H9 (cell line): Measurements from ENCODE around the gene MESD. TPM values are rescaled to one million over a fixed set of nuclear protein-coding genes. Genes with fewer than 3 reads are reported as not detected.

Source experiments
- DNase-seq: peaks from one replicate; pipeline ENCODE4 v3.0.0-alpha.2; 2017
- H2AFZ ChIP-seq: one replicate; pipeline ENCODE4 v1.6.1; 2013; ENCODE audit warnings: mild to moderate bottlenecking, low read length, control low read depth, moderate library complexity
- H2AK5ac ChIP-seq: 2 replicates; pipeline ENCODE4 v1.6.1; 2013; ENCODE audit warnings: low read length, control low read depth, mixed read lengths; ENCODE audit not compliant: insufficient read length
- H2BK120ac ChIP-seq: one replicate; pipeline ENCODE4 v1.6.1; 2013; ENCODE audit warnings: low read depth, mild to moderate bottlenecking, low read length, control low read depth, inconsistent platforms; ENCODE audit not compliant: poor library complexity, severe bottlenecking
- H2BK12ac ChIP-seq: 2 replicates; pipeline ENCODE4 v1.6.1; 2013; ENCODE audit warnings: low read length, control low read depth, mixed read lengths, low read depth; ENCODE audit not compliant: insufficient read length
- H2BK15ac ChIP-seq: 2 replicates; pipeline ENCODE4 v1.6.1; 2013; ENCODE audit warnings: low read depth, low read length, control low read depth
- H2BK20ac ChIP-seq: one replicate; pipeline ENCODE4 v1.6.1; 2013; ENCODE audit warnings: low read depth, mild to moderate bottlenecking, low read length, control low read depth, inconsistent platforms; ENCODE audit not compliant: poor library complexity, severe bottlenecking
- H2BK5ac ChIP-seq: 2 replicates; pipeline ENCODE4 v1.6.1; 2013; ENCODE audit warnings: low read length, control low read depth, mixed read lengths; ENCODE audit not compliant: insufficient read length
- H3K14ac ChIP-seq: 2 replicates; pipeline ENCODE4 v1.6.1; 2013; ENCODE audit warnings: low read length, control low read depth; ENCODE audit not compliant: insufficient read depth
- H3K18ac ChIP-seq: 2 replicates; pipeline ENCODE4 v1.6.1; 2013; ENCODE audit warnings: low read depth, mild to moderate bottlenecking, mixed read lengths, low read length, control low read depth; ENCODE audit not compliant: insufficient read length
- H3K23ac ChIP-seq: 2 replicates; pipeline ENCODE4 v1.6.1; 2013; ENCODE audit warnings: low read length, control low read depth, mixed read lengths, low read depth; ENCODE audit not compliant: insufficient read length
- H3K23me2 ChIP-seq: 2 replicates; pipeline ENCODE4 v1.6.1; 2013; ENCODE audit warnings: low read depth, mild to moderate bottlenecking, mixed read lengths, low read length, control low read depth; ENCODE audit not compliant: insufficient read length, poor library complexity, severe bottlenecking
- H3K27ac ChIP-seq: 2 replicates; pipeline ENCODE4 v1.5.1; 2013; ENCODE audit warnings: low read length, control low read depth, mixed read lengths, low read depth; ENCODE audit not compliant: insufficient read length
- H3K27me3 ChIP-seq: 2 replicates; pipeline ENCODE4 v1.6.1; 2013; ENCODE audit warnings: low read length, control low read depth, inconsistent platforms; ENCODE audit not compliant: insufficient read depth
- H3K4ac ChIP-seq: 2 replicates; pipeline ENCODE4 v1.6.1; 2013; ENCODE audit warnings: low read depth, mild to moderate bottlenecking, control low read depth, inconsistent platforms, low read length, moderate library complexity
- H3K4me1 ChIP-seq: 2 replicates; pipeline ENCODE4 v1.6.1; 2013; ENCODE audit warnings: low read length, control low read depth, inconsistent platforms; ENCODE audit not compliant: insufficient read depth
- H3K4me2 ChIP-seq: 2 replicates; pipeline ENCODE4 v1.6.1; 2013; ENCODE audit warnings: low read length, control low read depth, mixed read lengths; ENCODE audit not compliant: insufficient read length, insufficient read depth
- H3K56ac ChIP-seq: 2 replicates; pipeline ENCODE4 v1.6.1; 2013; ENCODE audit warnings: low read depth, mild to moderate bottlenecking, mixed read lengths, low read length, control low read depth; ENCODE audit not compliant: insufficient read length
- H3K79me1 ChIP-seq: 2 replicates; pipeline ENCODE4 v1.6.1; 2013; ENCODE audit warnings: low read depth, mild to moderate bottlenecking, moderate library complexity, low read length, control low read depth, inconsistent platforms; ENCODE audit not compliant: insufficient read depth, poor library complexity, severe bottlenecking
- H3K79me2 ChIP-seq: 2 replicates; pipeline ENCODE4 v1.6.1; 2013; ENCODE audit warnings: low read length, control low read depth, inconsistent platforms; ENCODE audit not compliant: insufficient read depth
- H3K9ac ChIP-seq: 2 replicates; pipeline ENCODE4 v1.6.1; 2013; ENCODE audit warnings: low read length, control low read depth, mixed read lengths; ENCODE audit not compliant: insufficient read length; ENCODE audit errors: extremely low read depth
- H3K9me3 ChIP-seq: one replicate; pipeline ENCODE4 v1.6.1; 2013; ENCODE audit warnings: low read depth, low read length, inconsistent platforms; ENCODE audit not compliant: control insufficient read depth
- H3T11ph ChIP-seq: one replicate; pipeline ENCODE4 v1.6.1; 2013; ENCODE audit warnings: mild to moderate bottlenecking, low read length, control low read depth, inconsistent platforms
- H4K20me1 ChIP-seq: one replicate; pipeline ENCODE4 v1.6.1; 2013; ENCODE audit not compliant: control insufficient read depth, insufficient read length, insufficient read depth
- H4K5ac ChIP-seq: 2 replicates; pipeline ENCODE4 v1.6.1; 2013; ENCODE audit warnings: low read depth, mild to moderate bottlenecking, mixed read lengths, low read length, control low read depth; ENCODE audit not compliant: insufficient read length
- H4K8ac ChIP-seq: replicated peaks from 2 replicates; pipeline ENCODE4 v1.6.1; 2013; ENCODE audit warnings: low read length, control low read depth, mixed read lengths, low read depth; ENCODE audit not compliant: insufficient read length
- H4K91ac ChIP-seq: 2 replicates; pipeline ENCODE4 v1.6.1; 2013; ENCODE audit warnings: low read depth, mild to moderate bottlenecking, moderate library complexity, mixed read lengths, low read length, control low read depth; ENCODE audit not compliant: insufficient read length
- H3K27ac Mint-ChIP-seq, 3 experiments: 2 replicates in 2 of 3; 3 replicates in 1 of 3; pipeline ENCODE4 v1.8.0; 2020 to 2021; ENCODE audit warnings: mixed read lengths in 3 of 3, mild to moderate bottlenecking in 1 of 3, moderate library complexity in 1 of 3
- H3K27me3 Mint-ChIP-seq: 2 replicates; pipeline ENCODE4 v1.8.0; 2021; ENCODE audit warnings: low read depth, mild to moderate bottlenecking, moderate library complexity, mixed read lengths
- H3K36me3 Mint-ChIP-seq, 3 experiments: 2 replicates in 2 of 3; 3 replicates in 1 of 3; pipeline ENCODE4 v1.8.0; 2020 to 2021; ENCODE audit warnings: low read depth in 3 of 3, mixed read lengths in 3 of 3; ENCODE audit not compliant: insufficient read depth in 1 of 3
- H3K4me1 Mint-ChIP-seq, 2 experiments: 2 replicates each; pipeline ENCODE4 v1.8.0; 2020; ENCODE audit warnings: mixed read lengths in 2 of 2
- H3K4me3 Mint-ChIP-seq, 2 experiments: 2 replicates in 1 of 2; 3 replicates in 1 of 2; pipeline ENCODE4 v1.8.0; 2020 to 2021; ENCODE audit warnings: mild to moderate bottlenecking in 2 of 2, mixed read lengths in 2 of 2, moderate library complexity in 1 of 2
- H3K9me3 Mint-ChIP-seq, 2 experiments: 2 replicates in 1 of 2; 3 replicates in 1 of 2; pipeline ENCODE4 v1.8.0; 2020; ENCODE audit warnings: mild to moderate bottlenecking in 2 of 2, mixed read lengths in 2 of 2, moderate library complexity in 1 of 2
- WGBS: extraction: QIAGEN DNeasy Blood & Tissue Kit; methylation state at CpG from one replicate; pipeline ENCODE4 v1.1.7; 2013; ENCODE audit warnings: missing lambda C conversion rate, low lambda C conversion rate, mixed read lengths; ENCODE audit not compliant: insufficient read length; ENCODE audit errors: extremely low coverage; 5-methylcytosine and 5-hydroxymethylcytosine counted together
- total RNA-seq: library from RNA; stranded (reverse); gene quantifications from 2 replicates; pipeline ENCODE4 v1.2.1, GENCODE V29; 2021
- TF ChIP-seq, protein P1 (sequence below): fragments of 200-600 bp; sonication (generic); conservative IDR thresholded peaks from 3 replicates; pipeline ENCODE4 v1.8.0; 2021; ENCODE audit warnings: antibody characterized with exemption, mild to moderate bottlenecking

MESD gene
- total RNA-seq, 1 experiment from 2014 or later: 29.1 TPM

DNA sequence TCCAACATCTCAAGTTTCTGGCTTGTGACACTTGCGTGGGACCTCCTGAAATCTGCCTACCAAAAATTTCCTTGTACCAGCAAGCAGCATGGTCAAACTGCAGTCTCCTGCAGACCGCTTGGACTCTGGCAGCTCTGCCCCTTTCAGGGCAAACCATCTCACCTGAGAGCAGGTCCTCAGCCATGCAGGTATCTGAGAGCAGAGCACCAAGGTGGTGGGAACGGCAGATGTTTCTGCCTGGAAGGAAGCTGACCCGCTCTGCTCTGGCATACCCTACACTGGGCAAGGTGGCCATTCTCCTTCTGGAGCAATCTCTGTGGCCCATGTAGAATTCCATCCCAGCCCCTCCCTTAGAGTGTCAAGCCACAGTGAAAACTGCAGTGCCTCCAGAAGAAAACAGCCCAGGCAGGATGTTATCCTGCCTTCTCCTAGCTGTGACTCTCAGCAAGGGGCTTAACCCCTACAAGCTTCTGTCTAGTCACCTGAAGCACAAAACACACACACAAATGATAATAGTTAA, 21.6 kb downstream of the MESD start:
- H3K4me2 ChIP-seq: no peak overlapping the region
- no peak overlapping the region for H3K56ac ChIP-seq
- Mint-ChIP-seq H3K36me3 (peaks cover 22 to 42% (median 39%) of the 10 kb centered on the region in 3 experiments), H3K27me3 (no peaks in the 10 kb centered on the region; the same call in 1 of the 2 replicates), H3K9me3 (peaks cover 10 to 16% of the 10 kb centered on the region in 2 experiments), H3K4me3 (peak overlapping the region in 1 of 2 experiments; percentile 14; a peak in 2 of 5 replicates), H3K4me1 (peaks cover 47 to 49% of the 10 kb centered on the region in 2 experiments), H3K27ac (peak overlapping the region in 2 of 3 experiments; percentile 87 to 96; a peak in 6 of 7 replicates)
- TF ChIP-seq, protein P1, sequence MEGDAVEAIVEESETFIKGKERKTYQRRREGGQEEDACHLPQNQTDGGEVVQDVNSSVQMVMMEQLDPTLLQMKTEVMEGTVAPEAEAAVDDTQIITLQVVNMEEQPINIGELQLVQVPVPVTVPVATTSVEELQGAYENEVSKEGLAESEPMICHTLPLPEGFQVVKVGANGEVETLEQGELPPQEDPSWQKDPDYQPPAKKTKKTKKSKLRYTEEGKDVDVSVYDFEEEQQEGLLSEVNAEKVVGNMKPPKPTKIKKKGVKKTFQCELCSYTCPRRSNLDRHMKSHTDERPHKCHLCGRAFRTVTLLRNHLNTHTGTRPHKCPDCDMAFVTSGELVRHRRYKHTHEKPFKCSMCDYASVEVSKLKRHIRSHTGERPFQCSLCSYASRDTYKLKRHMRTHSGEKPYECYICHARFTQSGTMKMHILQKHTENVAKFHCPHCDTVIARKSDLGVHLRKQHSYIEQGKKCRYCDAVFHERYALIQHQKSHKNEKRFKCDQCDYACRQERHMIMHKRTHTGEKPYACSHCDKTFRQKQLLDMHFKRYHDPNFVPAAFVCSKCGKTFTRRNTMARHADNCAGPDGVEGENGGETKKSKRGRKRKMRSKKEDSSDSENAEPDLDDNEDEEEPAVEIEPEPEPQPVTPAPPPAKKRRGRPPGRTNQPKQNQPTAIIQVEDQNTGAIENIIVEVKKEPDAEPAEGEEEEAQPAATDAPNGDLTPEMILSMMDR: no peak
- no peak overlapping the region for H2BK20ac ChIP-seq
- no peak overlapping the region for H2BK120ac ChIP-seq
- H3K4me1 ChIP-seq: peaks cover 17% of the 10 kb centered on the region
- no peak overlapping the region for H2BK5ac ChIP-seq
- H3K18ac ChIP-seq: no peak overlapping the region
- DNase-seq: no peak
- H2BK15ac ChIP-seq: no peak overlapping the region
- no peak overlapping the region for H3K9ac ChIP-seq
- H3K4ac ChIP-seq: no peak overlapping the region
- no peak overlapping the region for H3T11ph ChIP-seq
- no peaks in the 10 kb centered on the region for H3K79me2 ChIP-seq
- H3K79me1 ChIP-seq: no peaks in the 10 kb centered on the region
- no peak overlapping the region for H3K14ac ChIP-seq
- no peak overlapping the region for H2AK5ac ChIP-seq
- H4K8ac ChIP-seq: no peak overlapping the region
- peak overlapping the region; percentile 25 for H2BK12ac ChIP-seq
- H3K27ac ChIP-seq: no peak overlapping the region
- no peaks in the 10 kb centered on the region for H3K27me3 ChIP-seq
- H3K23me2 ChIP-seq: no peaks in the 10 kb centered on the region
- H2AFZ ChIP-seq: no peak overlapping the region
- no peak overlapping the region for H4K5ac ChIP-seq
- no peaks in the 10 kb centered on the region for H4K20me1 ChIP-seq
- H3K23ac ChIP-seq: no peak overlapping the region
- H4K91ac ChIP-seq: no peak overlapping the region
- WGBS: no CpG with 5 or more reads among the region's 4 CpGs
- H3K9me3 ChIP-seq: no peaks in the 10 kb centered on the region
